Right lobe of liver (tissue), 6 donors: ENCODE measurements around the gene NPFFR1. TPM values are rescaled to one million over a fixed set of nuclear protein-coding genes. Genes with fewer than 3 reads are reported as not detected.

Experiments used
- ATAC-seq, 4 donors: fragments of 200-7000 bp; cut with Tn5 transposase; one replicate each; pipeline ENCODE4 v1.9.1; 2020; ENCODE audit warnings: mild to moderate bottlenecking in 4 of 4, moderate library complexity in 4 of 4
- DNase-seq, 3 donors: peaks; one replicate each; pipeline ENCODE4 v3.0.0-alpha.2; 2020
- H3K27ac ChIP-seq, 3 donors: fragments of 200-600 bp; one replicate each; pipeline ENCODE4 v1.8.0; 2022
- H3K27me3 ChIP-seq, 2 donors: fragments of 200-600 bp; one replicate each; pipeline ENCODE4 v1.8.0; 2022
- H3K36me3 ChIP-seq, 4 donors: fragments of 200-600 bp; sonication (generic) in 1 of 4; one replicate each; pipeline versions ENCODE4 v1.5.1 to v1.8.0; 2017 to 2022; ENCODE audit warnings: control low read depth in 1 of 4
- H3K4me1 ChIP-seq, 4 donors: fragments of 200-600 bp; sonication (generic) in 1 of 4; one replicate each; pipeline versions ENCODE4 v1.5.1 to v1.8.0; 2017 to 2022; ENCODE audit warnings: control low read depth in 1 of 4
- H3K4me3 ChIP-seq, 3 donors: fragments of 200-600 bp; one replicate each; pipeline ENCODE4 v1.8.0; 2022
- H3K9me3 ChIP-seq, 4 donors: fragments of 200-600 bp; sonication (generic) in 1 of 4; one replicate each; pipeline versions ENCODE4 v1.5.1 to v1.8.0; 2017 to 2022; ENCODE audit warnings: control low read depth in 1 of 4
- POLR2A ChIP-seq: fragments of 450-650 bp; IDR thresholded peaks from one replicate; pipeline ENCODE4 v1.6.1; 2017; ENCODE audit warnings: antibody characterized with exemption, mild to moderate bottlenecking
- WGBS: methylation state at CpG from one replicate; pipeline ENCODE4 v1.1.6; 2018; ENCODE audit warnings: low coverage, low lambda C conversion rate; ENCODE audit not compliant: insufficient coverage; ENCODE audit errors: missing lambda C conversion rate; 5-methylcytosine and 5-hydroxymethylcytosine counted together
- intact Hi-C, 2 donors: fragments of 100-400 bp; cut with DNase I; formaldehyde crosslinking; loops; one replicate each; pipeline versions ENCODE4 v1.11.2 to v1.14.1; 2022
- total RNA-seq, 6 experiments: library from RNA; depleted of rRNA in 2 of 6; stranded (reverse); fragments of >200 nt in 2 of 6; fragmentation: NEBNext Ultra II Directional in 3 of 6; extraction: Animal tissue kit (Norgen Biotek cat#: 25700) in 3 of 6; gene quantifications; one replicate each; pipeline versions ENCODE4 v1.1.0 to v1.2.4, GENCODE V29; 2016 to 2023
- TF ChIP-seq, protein P1 (sequence below), 4 donors: fragments of 200-600 bp in 3 of 4; fragments of 450-650 bp in 1 of 4; IDR thresholded peaks; one replicate each; pipeline versions ENCODE4 v1.5.1 to v1.8.0; 2016 to 2022; ENCODE audit warnings: antibody characterized with exemption in 4 of 4, mild to moderate bottlenecking in 2 of 4
- donor health status: DM: no; HTN: yes; CAD: no.
- donor health status: DM: no; HTN: no; CAD: no.
- donor health status: DM: no; HTN: no; CAD: no.
- donor health status: DM: no; HTN: yes; CAD: no.
- donor health status: DM: no; HTN: yes; CAD: no.

The NPFFR1 gene
- total RNA-seq, 6 experiments from 2014 or later, result not detected

- Histone ChIP-seq H3K4me1 (peaks cover 0 to 7% (median 0%) of the 10 kb centered on the region in 4 donors), H3K27ac (no peak overlapping the region), H3K9me3 (no peaks in the 10 kb centered on the region), H3K27me3 (peaks cover 0 to 9% of the 10 kb centered on the region in 2 donors), H3K4me3 (no peak overlapping the region), H3K36me3 (no peaks in the 10 kb centered on the region)
- WGBS, result 59% methylated on average over 9 of the region's 73 CpGs
- peak in 1 of 4 donors; percentile 21 for ATAC-seq
- DNase-seq, result no peak
- intact Hi-C loops, result no loop called here
- TF ChIP-seq, protein P1, sequence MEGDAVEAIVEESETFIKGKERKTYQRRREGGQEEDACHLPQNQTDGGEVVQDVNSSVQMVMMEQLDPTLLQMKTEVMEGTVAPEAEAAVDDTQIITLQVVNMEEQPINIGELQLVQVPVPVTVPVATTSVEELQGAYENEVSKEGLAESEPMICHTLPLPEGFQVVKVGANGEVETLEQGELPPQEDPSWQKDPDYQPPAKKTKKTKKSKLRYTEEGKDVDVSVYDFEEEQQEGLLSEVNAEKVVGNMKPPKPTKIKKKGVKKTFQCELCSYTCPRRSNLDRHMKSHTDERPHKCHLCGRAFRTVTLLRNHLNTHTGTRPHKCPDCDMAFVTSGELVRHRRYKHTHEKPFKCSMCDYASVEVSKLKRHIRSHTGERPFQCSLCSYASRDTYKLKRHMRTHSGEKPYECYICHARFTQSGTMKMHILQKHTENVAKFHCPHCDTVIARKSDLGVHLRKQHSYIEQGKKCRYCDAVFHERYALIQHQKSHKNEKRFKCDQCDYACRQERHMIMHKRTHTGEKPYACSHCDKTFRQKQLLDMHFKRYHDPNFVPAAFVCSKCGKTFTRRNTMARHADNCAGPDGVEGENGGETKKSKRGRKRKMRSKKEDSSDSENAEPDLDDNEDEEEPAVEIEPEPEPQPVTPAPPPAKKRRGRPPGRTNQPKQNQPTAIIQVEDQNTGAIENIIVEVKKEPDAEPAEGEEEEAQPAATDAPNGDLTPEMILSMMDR (IDR thresholded peaks at IDR 0.05), result no peak
- TF ChIP-seq POLR2A, result no peak
These were observed 28.2 kb downstream of the NPFFR1 start for GRCh38 chr10:70255329-70256299.

DNA sequence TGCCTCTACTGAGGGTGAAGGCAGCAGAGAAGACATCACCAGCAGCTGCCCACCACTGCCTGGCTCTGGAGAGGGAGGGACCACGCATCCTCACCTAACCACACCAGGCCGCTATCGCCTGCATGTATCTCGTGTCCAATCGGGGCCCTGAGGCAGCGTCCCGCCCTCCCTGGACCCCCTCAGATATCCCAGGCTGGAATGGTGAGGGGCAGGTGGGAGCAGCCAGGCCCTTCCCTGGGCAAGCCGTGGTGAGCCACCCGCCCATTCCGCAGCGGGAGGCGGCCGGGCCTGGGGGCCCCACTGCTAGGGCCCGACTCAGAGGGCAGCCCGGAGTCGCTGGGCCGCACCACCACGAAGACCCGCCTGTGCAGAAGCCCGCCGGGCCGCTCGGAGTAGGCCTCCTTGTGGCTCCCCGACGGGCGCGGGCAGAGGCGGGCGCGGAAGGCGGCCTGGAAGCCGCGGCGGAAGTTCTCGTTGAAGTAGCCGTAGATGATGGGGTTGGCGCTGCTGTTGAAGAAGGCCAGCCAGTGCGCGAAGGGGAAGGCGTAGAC is 29.0 kb downstream of the NPFFR1 start:
- Histone ChIP-seq H3K36me3 (no peaks in the 10 kb centered on the region), H3K27me3 (peaks cover 0 to 9% of the 10 kb centered on the region in 2 donors), H3K4me1 (peaks cover 0 to 7% (median 0%) of the 10 kb centered on the region in 4 donors), H3K4me3 (no peak overlapping the region), H3K27ac (no peak overlapping the region), H3K9me3 (no peaks in the 10 kb centered on the region)
- 20% methylated on average over 2 of the region's 40 CpGs for WGBS
- DNase-seq (no peak), ATAC-seq (peak in 1 of 4 donors; percentile 9)
- intact Hi-C loops, result no loop called here
- TF ChIP-seq, protein P1 (IDR thresholded peaks at IDR 0.05), result no peak
- TF ChIP-seq POLR2A, result no peak

GRCh38 chr10:70253878-70254765 is 29.7 kb downstream of the NPFFR1 start:
- no peak overlapping the region for H3K4me3 ChIP-seq
- ATAC-seq (no peak), DNase-seq (no peak)
- TF ChIP-seq POLR2A, result no peak
- TF ChIP-seq, protein P1 (IDR thresholded peaks at IDR 0.05), result no peak
- no peaks in the 10 kb centered on the region for H3K36me3 ChIP-seq
- peaks cover 0 to 9% of the 10 kb centered on the region in 2 donors for H3K27me3 ChIP-seq
- H3K4me1 ChIP-seq, result peaks cover 0 to 7% (median 0%) of the 10 kb centered on the region in 4 donors
- no peaks in the 10 kb centered on the region for H3K9me3 ChIP-seq
- 81% methylated on average over 7 of the region's 14 CpGs for WGBS
- intact Hi-C loops, result no loop called here
- H3K27ac ChIP-seq, result no peak overlapping the region

GRCh38 chr10:70250961-70251680 is 32.7 kb downstream of the NPFFR1 start:
- Histone ChIP-seq H3K27me3 (peaks cover 0 to 9% of the 10 kb centered on the region in 2 donors), H3K9me3 (no peaks in the 10 kb centered on the region), H3K4me3 (no peak overlapping the region), H3K27ac (no peak overlapping the region), H3K36me3 (no peaks in the 10 kb centered on the region), H3K4me1 (no peaks in the 10 kb centered on the region)
- ATAC-seq (no peak), DNase-seq (no peak)
- WGBS, result 92% methylated on average over 3 of the region's 11 CpGs
- intact Hi-C loops, result no loop called here
- TF ChIP-seq, protein P1 (IDR thresholded peaks at IDR 0.05), result no peak
- no peak for TF ChIP-seq POLR2A
